Heart left ventricle (tissue), 13 donors: ENCODE results near the gene SNX3.
"Not testable (repeated sequence)": the region's sequence is repeated elsewhere in the genome, so short reads cannot be mapped to it uniquely, and the experiment has no call there.

Source experiments
- POLR2A ChIP-seq, 2 donors: fragments of 450-650 bp; IDR thresholded peaks; one replicate each; pipeline ENCODE4 v1.6.1; 2017; ENCODE audit warnings: antibody characterized with exemption in 2 of 2, mild to moderate bottlenecking in 2 of 2, moderate library complexity in 2 of 2
- TF ChIP-seq, protein P1 (sequence below), 12 donors: fragments of 200-600 bp; sonication (generic) in 4 of 12; IDR thresholded peaks; one replicate each; pipeline versions ENCODE4 v1.5.0 to v1.8.0; 2018 to 2022; ENCODE audit warnings: antibody characterized with exemption in 12 of 12, mild to moderate bottlenecking in 5 of 12
- donor health status: ischemic (EF 13 %, LVEDD 7.1; RV severe dilation, severe dysfunction).
- donor health status: DM: no; HTN: yes; CAD: no.
- donor health status: DM: no; HTN: no; CAD: no.
- donor health status: ischemic (EF 25% LVEDD 6.9; RV normal size, moderate dysfunction).
- donor health status: ischemic (EF 25% LVEDD 5.7; RV mildly dilated, moderate dysfunction).
- donor health status: ischemic (EF 35%, LVEDD 5.7; RV mildly dilated, moderate dysfunction).
- donor health status: nonischemic (EF 11% LVEDD 7.7; RV severe dilation, severe dysfunction).
- donor health status: DM: yes; HTN: yes; CAD: no.
- donor health status: PGD.
- donor health status: ischemic (EF 29% LVEDD 5.4; RV normal size, mild dysfunction).
- donor health status: nonischemic (EF 23%, LVEDD 6.1; RV moderate dilation, normal function).

DNA sequence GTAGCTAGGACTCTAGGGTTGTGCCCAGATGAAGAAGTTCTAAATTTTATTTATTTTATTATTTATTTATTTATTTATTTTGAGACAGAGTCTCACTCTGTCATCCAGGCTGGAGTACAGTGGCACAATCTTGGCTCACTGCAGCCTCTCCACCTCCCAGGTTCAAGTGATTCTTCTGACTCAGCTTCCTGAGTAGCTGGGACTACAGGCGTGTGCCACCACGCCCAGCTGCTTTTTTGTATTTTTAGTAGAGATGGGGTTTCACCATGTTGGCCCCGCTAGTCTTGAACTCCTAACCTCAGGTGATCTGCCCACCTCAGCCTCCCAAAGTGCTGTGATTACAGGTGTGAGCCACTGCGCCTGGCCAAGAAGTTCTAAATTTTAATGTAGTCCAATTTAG lies 47.8 kb upstream of the SNX3 start:
- TF ChIP-seq, protein P1, sequence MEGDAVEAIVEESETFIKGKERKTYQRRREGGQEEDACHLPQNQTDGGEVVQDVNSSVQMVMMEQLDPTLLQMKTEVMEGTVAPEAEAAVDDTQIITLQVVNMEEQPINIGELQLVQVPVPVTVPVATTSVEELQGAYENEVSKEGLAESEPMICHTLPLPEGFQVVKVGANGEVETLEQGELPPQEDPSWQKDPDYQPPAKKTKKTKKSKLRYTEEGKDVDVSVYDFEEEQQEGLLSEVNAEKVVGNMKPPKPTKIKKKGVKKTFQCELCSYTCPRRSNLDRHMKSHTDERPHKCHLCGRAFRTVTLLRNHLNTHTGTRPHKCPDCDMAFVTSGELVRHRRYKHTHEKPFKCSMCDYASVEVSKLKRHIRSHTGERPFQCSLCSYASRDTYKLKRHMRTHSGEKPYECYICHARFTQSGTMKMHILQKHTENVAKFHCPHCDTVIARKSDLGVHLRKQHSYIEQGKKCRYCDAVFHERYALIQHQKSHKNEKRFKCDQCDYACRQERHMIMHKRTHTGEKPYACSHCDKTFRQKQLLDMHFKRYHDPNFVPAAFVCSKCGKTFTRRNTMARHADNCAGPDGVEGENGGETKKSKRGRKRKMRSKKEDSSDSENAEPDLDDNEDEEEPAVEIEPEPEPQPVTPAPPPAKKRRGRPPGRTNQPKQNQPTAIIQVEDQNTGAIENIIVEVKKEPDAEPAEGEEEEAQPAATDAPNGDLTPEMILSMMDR (IDR thresholded peaks at IDR 0.05), result not testable (repeated sequence)
- TF ChIP-seq POLR2A (IDR thresholded peaks at IDR 0.05), result not testable (repeated sequence)
